PC-3 (cell line): ENCODE results near the gene CBX7. TPM values are rescaled to one million over a fixed set of nuclear protein-coding genes. Genes with fewer than 3 reads are reported as not detected.

Experiments
- ATAC-seq: fragments of 200-7000 bp; cut with Tn5 transposase; 2 replicates; pipeline ENCODE4 v1.9.1; 2020; ENCODE audit warnings: mild to moderate bottlenecking, moderate library complexity
- BruUV-seq: library from RNA; stranded (reverse); fragments of 400-500 nt; replicated peaks from 2 replicates; lab custom pipeline; 2021; lab: Mats Ljungman, UMichigan
- CTCF ChIA-PET: fragments of 300-600 bp; sonication (Branson Sonifier 250); formaldehyde crosslinking; loops from one replicate; lab custom pipeline; 2022; ENCODE audit warnings: antibody characterized with exemption; lab: Charles Lee
- POLR2A ChIA-PET: fragments of 300-600 bp; sonication (Branson Sonifier 250); formaldehyde crosslinking; loops from one replicate; lab custom pipeline; 2022; ENCODE audit warnings: antibody characterized with exemption; ENCODE audit not compliant: unreplicated experiment; lab: Charles Lee
- DNase-seq: peaks from one replicate; pipeline ENCODE4 v3.0.0-alpha.2; 2015
- H2AFZ ChIP-seq: fragments of 300-600 bp; sonication (generic); 2 replicates; pipeline ENCODE4 v1.6.0; 2016; ENCODE audit warnings: antibody characterized with exemption, low read length
- H3F3A ChIP-seq: fragments of 300-600 bp; sonication (generic); one replicate; pipeline ENCODE4 v1.6.0; 2017; ENCODE audit warnings: antibody characterized with exemption, low read length, control low read depth, mild to moderate bottlenecking; ENCODE audit not compliant: unreplicated experiment
- H3K27ac ChIP-seq: fragments of 300-600 bp; sonication (generic); 2 replicates; pipeline ENCODE4 v1.5.1; 2016; ENCODE audit warnings: mild to moderate bottlenecking, low read length
- H3K27me3 ChIP-seq: fragments of 300-600 bp; sonication (generic); 2 replicates; pipeline ENCODE4 v1.6.1; 2016; ENCODE audit warnings: low read length, mixed read lengths
- H3K36me3 ChIP-seq: fragments of 300-600 bp; sonication (generic); 2 replicates; pipeline ENCODE4 v1.6.1; 2016; ENCODE audit warnings: low read depth, mixed run types, low read length, mixed read lengths
- H3K4me1 ChIP-seq: fragments of 300-600 bp; sonication (generic); 2 replicates; pipeline ENCODE4 v1.5.1; 2016; ENCODE audit warnings: low read length; ENCODE audit not compliant: insufficient read depth
- H3K4me2 ChIP-seq: fragments of 300-600 bp; sonication (generic); 2 replicates; pipeline ENCODE4 v1.6.0; 2016; ENCODE audit warnings: low read length
- H3K4me3 ChIP-seq: fragments of 300-600 bp; sonication (generic); 2 replicates; pipeline ENCODE4 v1.5.1; 2016; ENCODE audit warnings: mild to moderate bottlenecking, low read length, mixed read lengths
- H3K79me2 ChIP-seq: fragments of 300-600 bp; sonication (generic); 2 replicates; pipeline ENCODE4 v1.6.1; 2017; ENCODE audit warnings: low read length, mixed read lengths
- H3K9ac ChIP-seq: fragments of 300-600 bp; sonication (generic); 2 replicates; pipeline ENCODE4 v1.6.0; 2016; ENCODE audit warnings: mild to moderate bottlenecking, low read length
- H3K9me2 ChIP-seq: fragments of 300-600 bp; sonication (generic); replicated peaks from 2 replicates; pipeline ENCODE4 v1.6.1; 2016; ENCODE audit warnings: mixed run types, low read length, mixed read lengths
- H3K9me3 ChIP-seq: fragments of 300-600 bp; sonication (generic); 2 replicates; pipeline ENCODE4 v1.6.1; 2016; ENCODE audit warnings: low read length, mixed read lengths
- H4K20me1 ChIP-seq: fragments of 300-600 bp; sonication (generic); 2 replicates; pipeline ENCODE4 v1.6.1; 2016; ENCODE audit warnings: low read length, mixed read lengths
- CTCF ChIP-seq: fragments of 300-600 bp; sonication (generic); conservative IDR thresholded peaks from 2 replicates; pipeline ENCODE4 v1.5.1; 2017; ENCODE audit warnings: antibody characterized with exemption, low read depth, mild to moderate bottlenecking, low read length
- EZH2 ChIP-seq: fragments of 300-600 bp; sonication (generic); IDR thresholded peaks from one replicate; pipeline ENCODE4 v1.6.1; 2017; ENCODE audit warnings: antibody characterized with exemption, mild to moderate bottlenecking, low read length; ENCODE audit not compliant: unreplicated experiment
- EZH2phosphoT487 ChIP-seq: fragments of 300-600 bp; sonication (generic); IDR thresholded peaks from 2 replicates; pipeline ENCODE4 v1.6.1; 2018; ENCODE audit warnings: mild to moderate bottlenecking, antibody characterized with exemption, low read length, borderline replicate concordance
- intact Hi-C: fragments of 100-400 bp; cut with micrococcal nuclease; formaldehyde crosslinking; loops from 2 replicates; pipeline ENCODE4 v1.9.0; 2023
- total RNA-seq: library from RNA; depleted of rRNA; stranded (reverse); fragments of >200 nt; gene quantifications from 2 replicates; pipeline ENCODE4 v1.2.3, GENCODE V29; 2014

CBX7 gene
- total RNA-seq, 1 experiment from 2014 or later = 8.6 TPM

DNA sequence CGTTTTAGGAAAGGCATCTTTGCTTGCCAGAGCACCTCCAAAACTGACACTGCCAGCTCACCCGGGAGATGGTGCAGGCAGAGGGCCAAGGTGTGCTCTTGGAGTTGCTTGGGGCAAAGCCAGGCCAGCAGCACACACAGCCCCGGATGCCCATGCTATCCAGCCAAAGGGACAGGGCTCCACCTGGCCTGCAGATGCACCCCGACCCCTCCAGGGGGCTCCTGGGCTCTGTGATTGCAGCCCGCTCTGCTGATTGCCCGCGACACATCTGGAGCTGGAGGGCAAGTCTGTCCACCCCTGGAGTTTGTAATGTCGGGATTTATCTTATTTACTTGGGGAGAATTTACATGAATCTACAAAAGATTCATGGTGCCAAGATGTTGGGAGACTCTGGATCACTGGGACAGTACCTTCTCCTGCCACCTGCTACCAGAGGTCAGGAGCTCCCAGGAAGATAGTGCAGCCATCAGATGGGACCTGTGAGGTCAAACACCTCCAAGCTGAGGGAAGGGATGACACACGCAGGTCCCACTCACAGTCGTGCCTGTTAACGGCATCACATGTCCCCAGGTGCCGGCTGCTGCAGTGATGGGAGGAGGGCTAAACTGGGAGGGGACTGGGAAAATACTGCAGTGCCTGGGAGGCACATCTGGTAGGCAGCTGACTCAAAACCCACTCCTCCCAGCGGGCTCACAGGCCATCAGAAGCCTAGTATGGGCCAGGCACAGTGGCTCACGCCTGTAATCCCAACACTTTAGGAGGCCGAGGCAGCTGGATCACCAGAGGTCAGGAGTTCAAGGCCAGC, 17.2 kb downstream of the CBX7 start:
- no peaks in the 10 kb centered on the region for H4K20me1 ChIP-seq
- no peak overlapping the region for H3K9ac ChIP-seq
- no peak overlapping the region for H3K27ac ChIP-seq
- H3K9me3 ChIP-seq = no peaks in the 10 kb centered on the region
- H3K4me2 ChIP-seq = no peak overlapping the region
- H3F3A ChIP-seq = no peaks in the 10 kb centered on the region
- TF ChIP-seq CTCF = peak; percentile 71
- TF ChIP-seq EZH2 = no peak
- DNase-seq (peak; percentile 72), ATAC-seq (peak; percentile 96)
- no peaks in the 10 kb centered on the region for H3K9me2 ChIP-seq
- peaks cover 6% of the 10 kb centered on the region; the same call in 1 of the 2 replicates for H3K4me1 ChIP-seq
- no TSS peak for BruUV-seq
- H2AFZ ChIP-seq = no peak overlapping the region
- no peak overlapping the region for H3K4me3 ChIP-seq
- no peaks in the 10 kb centered on the region for H3K79me2 ChIP-seq
- H3K27me3 ChIP-seq = no peaks in the 10 kb centered on the region
- CTCF ChIA-PET = interaction anchor here (0.6 to 1.0 kb wide), 3 partner anchors 11 to 187 kb away, joined by 3 to 6 read pairs (median 4); no protein-coding TSS in a partner anchor
- H3K36me3 ChIP-seq = no peaks in the 10 kb centered on the region
- POLR2A ChIA-PET = no interaction called here
- intact Hi-C loops = no loop called here

GRCh38 chr22:39134366-39135091, 18.0 kb downstream of the CBX7 start:
- Histone ChIP-seq H4K20me1 (no peaks in the 10 kb centered on the region), H3K4me2 (no peak overlapping the region), H3K27ac (no peak overlapping the region), H3K9ac (no peak overlapping the region), H3F3A (no peaks in the 10 kb centered on the region), H3K27me3 (no peaks in the 10 kb centered on the region), H2AFZ (no peak overlapping the region), H3K9me3 (no peaks in the 10 kb centered on the region), H3K4me3 (no peak overlapping the region), H3K9me2 (no peaks in the 10 kb centered on the region), H3K79me2 (no peaks in the 10 kb centered on the region), H3K4me1 (peaks cover 6% of the 10 kb centered on the region; the same call in 1 of the 2 replicates), H3K36me3 (no peaks in the 10 kb centered on the region)
- no peak for DNase-seq
- ChIA-PET POLR2A (no interaction called here), CTCF (interaction anchor here (0.6 to 1.0 kb wide), 2 partner anchors 127 to 177 kb away, joined by 3 to 4 read pairs; no protein-coding TSS in a partner anchor)
- BruUV-seq = no TSS peak
- TF ChIP-seq CTCF (no peak), EZH2phosphoT487 (no peak), EZH2 (no peak)
- no peak for ATAC-seq
- intact Hi-C loops = no loop called here
